ENCODE measurements around the gene MLX.
A peak's percentile ranks its signal among the peaks of the same experiment; 100 is the strongest.

The MLX gene

GRCh38 chr17:42559075-42559474, 7.8 kb upstream of the MLX start:
- no peak for DNase-seq

- DNase-seq = no peak
Measured at GRCh38 chr17:42560246-42560645, 6.7 kb upstream of the MLX start.

GRCh38 chr17:42561897-42562387, 5.0 kb upstream of the MLX start, which contains the start of gene COASY:
TSS of gene COASY (plus strand) at chr17:42562148. CDS start at chr17:42562623, 475 bp downstream.
- peak; percentile 90 for DNase-seq

GRCh38 chr17:42562388-42563142, 4.3 kb upstream of the MLX start:
- DNase-seq = no peak

GRCh38 chr17:42563143-42563509, 3.8 kb upstream of the MLX start:
- DNase-seq = no peak

- DNase-seq = no peak
Measured at GRCh38 chr17:42563543-42563942, 3.4 kb upstream of the MLX start.

GRCh38 chr17:42563950-42564349, 3.0 kb upstream of the MLX start:
- no peak for DNase-seq

- no peak for DNase-seq
Measured at GRCh38 chr17:42564815-42565522, 1.9 kb upstream of the MLX start.

GRCh38 chr17:42565523-42566214, 1.2 kb upstream of the MLX start:
- no peak for DNase-seq

GRCh38 chr17:42566215-42566882, 551 bp upstream of the MLX start:
- no peak for DNase-seq

- DNase-seq = no peak
Measured at GRCh38 chr17:42568341-42569111, 1.6 kb downstream of the MLX start.

GRCh38 chr17:42571435-42572225, 4.7 kb downstream of the MLX start:
- DNase-seq = no peak

GRCh38 chr17:42573095-42573494, 6.2 kb downstream of the MLX start:
- DNase-seq = no peak

- DNase-seq = no peak
Measured at GRCh38 chr17:42574463-42574862, 7.6 kb downstream of the MLX start.

- DNase-seq = no peak
Measured at GRCh38 chr17:42577140-42577531, 10.2 kb downstream of the MLX start.

GRCh38 chr17:42577532-42578281, 10.8 kb downstream of the MLX start, which contains the start of gene PSMC3IP:
TSS of gene PSMC3IP (minus strand) at chr17:42577729. CDS start at chr17:42577686, 43 bp downstream.
- DNase-seq = peak; percentile 91

GRCh38 chr17:42578282-42578869, 11.5 kb downstream of the MLX start:
- peak; percentile 56 for DNase-seq

GRCh38 chr17:42579794-42580551, 13.1 kb downstream of the MLX start:
- no peak for DNase-seq

GRCh38 chr17:42581744-42582270, 14.9 kb downstream of the MLX start:
- no peak for DNase-seq

Measured in activated gamma-delta T cell treated with Interleukin-2 at 50 U/mL for 16 hours (primary cell).